Cerebellar cortex (tissue), 1 donor: Measurements from ENCODE around the gene ID2.
A peak's percentile ranks its signal among the peaks of the same experiment; 100 is the strongest.
"Not testable (repeated sequence)": the region's sequence is repeated elsewhere in the genome, so short reads cannot be mapped to it uniquely, and the experiment has no call there.

Experiments
- DNase-seq: peaks from one replicate; pipeline ENCODE4 v3.0.0-alpha.2; 2015; ENCODE audit warnings: low spot score

The ID2 gene

DNA sequence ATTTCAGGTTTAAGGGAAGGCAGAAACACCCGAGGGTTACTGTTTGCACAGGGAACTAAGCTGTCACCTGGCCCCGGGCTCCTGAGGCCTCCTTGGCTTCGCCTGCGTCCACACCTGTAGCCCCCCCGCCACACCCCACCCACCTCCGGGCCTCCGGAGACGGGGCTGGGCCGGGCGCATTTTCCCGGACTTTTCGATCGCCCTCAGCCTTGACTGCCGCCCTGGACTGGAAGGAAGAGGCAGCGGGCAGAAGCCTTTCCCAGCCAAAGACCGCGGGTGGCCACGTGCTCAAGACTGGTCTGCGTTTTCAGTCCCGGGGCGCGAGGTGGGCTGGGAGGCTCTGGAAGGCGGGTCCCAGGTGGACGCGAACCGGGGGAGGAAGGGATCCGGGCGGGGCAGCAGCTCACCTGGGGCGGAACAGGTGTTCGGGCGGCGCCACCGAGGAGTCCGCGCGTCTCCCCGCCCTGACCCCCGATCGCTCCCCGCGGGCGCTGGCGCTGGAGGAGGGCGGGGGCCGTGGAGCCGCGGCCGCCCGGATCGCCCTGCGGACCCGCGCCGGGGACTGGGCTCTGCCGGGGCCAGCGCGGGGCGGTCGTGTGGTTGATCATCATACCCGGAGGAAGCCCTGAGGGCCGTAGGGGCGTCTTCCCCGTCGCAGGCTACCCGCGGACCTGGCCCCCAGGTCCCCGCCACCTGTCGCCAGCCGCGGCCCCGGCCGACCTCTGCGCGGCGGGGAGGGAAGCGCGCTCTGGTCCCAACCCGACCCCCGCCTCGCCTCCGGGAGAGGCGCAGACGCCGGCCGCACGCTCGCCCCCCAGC is 3.2 kb downstream of the ID2 start:
- DNase-seq: peak; percentile 75

DNA sequence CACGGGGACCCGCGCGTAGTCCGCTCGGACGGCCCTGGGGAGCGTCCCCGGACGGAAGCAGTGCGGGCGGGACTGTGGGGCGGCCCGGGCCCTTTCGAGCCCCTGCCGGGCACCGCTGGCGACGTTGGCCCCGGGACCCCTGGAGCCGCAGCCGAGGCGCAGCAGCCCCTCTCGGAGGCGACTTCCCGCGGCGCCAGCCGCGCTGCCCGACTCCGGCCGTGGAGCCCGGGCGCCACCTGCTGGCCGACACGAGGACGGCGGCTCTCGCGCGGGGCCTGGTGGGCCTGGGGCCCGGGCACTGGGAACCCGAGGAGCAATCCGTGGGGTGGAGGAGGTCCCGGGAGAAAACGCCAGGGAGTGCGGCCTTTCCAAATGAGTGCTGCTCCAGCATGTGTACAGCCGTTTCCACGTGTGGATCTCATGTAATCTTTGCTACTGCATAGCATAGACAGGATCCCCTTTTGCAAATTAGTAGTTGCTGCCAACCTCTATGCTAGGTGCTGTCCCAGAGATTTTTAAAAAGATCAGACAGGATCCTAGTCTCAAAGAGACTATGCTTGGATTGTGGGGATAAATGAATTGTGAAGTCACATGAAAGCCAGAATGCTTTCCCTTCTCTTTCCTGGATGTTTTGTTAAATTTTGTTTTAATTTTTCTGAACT is 4.0 kb downstream of the ID2 start:
- DNase-seq: peak; percentile 44

DNA sequence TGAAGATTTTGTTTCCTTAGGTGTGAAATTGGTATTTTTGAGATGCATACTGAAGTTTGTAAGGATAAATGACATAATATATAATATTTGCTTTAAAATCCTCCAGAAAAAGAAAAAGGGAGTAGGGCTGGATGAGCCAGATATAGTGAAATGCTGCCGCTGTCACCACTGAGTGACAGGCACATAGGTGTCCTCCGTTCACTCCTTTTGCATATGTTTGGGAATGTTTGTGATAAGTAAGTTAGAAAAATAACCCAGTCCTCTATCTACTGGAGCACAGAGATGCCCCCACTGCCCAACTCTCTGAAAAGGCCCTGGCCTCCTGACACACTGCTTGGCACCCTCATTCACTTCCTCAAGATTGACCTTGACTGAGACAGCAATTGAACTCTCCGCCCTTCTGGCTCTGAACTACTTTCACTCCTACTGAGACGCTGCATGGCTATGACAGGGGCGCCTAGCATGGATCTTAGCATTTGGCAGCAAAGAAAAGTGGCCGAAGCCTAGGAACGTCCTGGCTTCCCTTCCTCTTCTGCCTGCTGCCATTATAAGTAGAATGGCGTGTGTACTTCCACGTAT is 10.1 kb downstream of the ID2 start:
- no peak for DNase-seq

DNA sequence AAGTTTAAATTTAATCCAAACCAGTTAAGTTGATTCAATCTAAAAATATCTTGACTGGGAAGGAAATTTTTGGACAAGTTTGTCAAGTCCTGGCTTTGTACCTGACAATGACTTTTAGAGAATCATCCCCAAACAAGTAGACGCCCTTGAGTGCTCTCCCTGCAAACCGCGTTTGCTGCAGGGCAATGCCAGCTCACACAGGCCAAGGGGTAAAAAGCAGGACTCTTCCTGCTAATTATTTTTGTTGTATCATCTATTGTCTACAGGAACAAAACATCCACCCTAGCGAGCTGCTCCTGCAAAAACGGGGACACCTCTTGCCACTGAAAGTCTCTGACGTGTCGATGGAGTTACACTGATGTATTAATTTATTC is 10.9 kb downstream of the ID2 start:
- DNase-seq: no peak

DNA sequence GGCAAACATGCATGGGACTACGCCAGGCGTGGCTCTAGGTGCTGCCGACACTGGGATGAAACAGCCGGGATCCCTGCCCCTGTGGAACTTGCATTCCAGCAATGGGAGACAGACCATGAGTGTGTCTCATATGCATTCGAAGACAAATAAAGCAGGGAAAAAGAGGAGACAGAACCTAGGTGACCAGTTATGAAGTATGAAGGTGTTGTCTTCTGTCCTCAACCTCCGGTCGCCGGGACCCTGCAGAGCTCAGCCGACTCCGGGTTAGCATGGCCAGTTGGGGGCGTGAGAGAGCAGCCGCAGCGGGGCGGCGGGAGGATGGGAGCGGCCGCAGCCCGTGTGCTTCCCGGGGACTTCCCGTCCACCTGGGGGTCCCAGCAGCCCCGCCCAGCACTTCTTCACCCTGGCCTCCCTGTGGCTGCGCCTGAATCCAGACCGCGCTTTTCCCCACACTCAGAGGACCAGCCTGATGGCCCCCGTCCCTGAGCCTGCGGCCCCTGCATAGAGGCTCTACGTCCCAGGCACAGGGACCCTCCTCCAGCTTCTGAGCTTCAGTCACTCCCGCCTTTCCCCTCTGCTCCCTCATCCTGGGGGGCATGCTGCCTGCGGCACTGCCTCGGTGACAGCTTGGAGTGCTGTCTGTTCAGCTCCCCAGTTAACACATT is 11.4 kb downstream of the ID2 start:
- no peak for DNase-seq

DNA sequence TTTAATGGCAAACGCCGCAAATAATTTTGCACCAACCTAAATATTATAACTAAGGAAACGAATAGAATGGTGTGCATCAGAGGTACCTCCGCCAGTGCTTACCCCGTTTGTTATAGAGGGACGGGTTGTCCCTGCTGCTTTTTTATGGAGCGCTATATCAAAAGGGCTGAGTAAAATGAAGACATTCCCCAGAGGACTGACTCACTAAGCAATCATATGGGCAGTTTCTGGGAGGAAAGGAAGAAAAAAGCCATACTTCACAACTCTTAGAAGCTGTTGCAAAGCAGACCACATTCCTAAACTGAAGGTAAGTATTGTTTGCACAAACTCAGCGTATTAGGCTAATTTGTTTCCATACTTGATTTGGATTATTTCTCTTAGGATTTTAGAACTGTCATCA is 12.9 kb downstream of the ID2 start:
- DNase-seq: no peak

DNA sequence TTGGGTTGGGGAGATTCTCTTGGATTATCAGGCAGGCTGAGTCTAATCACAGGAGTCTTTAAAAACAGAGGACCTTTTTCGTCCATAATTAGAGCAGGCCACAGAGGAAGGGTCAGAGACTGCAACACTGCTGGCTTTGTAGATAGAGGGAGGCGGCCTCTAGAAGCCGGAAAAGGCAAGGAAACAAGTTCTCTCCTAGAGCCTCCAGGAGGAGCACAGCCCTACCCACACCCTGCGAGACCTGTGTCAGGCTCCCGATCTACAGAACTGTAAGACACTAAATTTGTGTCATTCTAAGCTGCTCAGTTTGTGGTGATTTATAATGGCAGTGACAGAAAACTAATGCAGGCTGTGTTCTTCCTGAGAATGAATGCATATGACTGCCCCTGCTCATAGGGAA is 15.3 kb downstream of the ID2 start:
- DNase-seq: no peak

DNA sequence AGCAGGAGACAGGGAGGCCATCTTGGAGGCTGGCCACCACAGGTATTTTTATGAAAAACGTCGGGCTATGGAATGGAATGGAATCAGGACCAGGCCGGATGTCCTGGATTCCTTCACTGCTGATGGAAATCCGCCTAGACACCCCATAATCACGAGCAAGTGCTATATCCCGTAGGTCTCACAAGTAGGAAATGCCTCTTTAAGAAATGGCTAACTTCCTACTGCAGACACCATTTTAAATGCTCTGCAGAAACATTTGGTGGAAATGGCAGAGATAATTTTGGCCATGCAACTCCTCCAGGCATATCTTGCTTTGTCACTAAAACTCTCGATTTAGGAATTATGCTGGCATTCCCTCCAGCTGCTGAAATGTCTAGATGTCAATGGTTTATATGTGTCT is 18.0 kb downstream of the ID2 start:
- no peak for DNase-seq

DNA sequence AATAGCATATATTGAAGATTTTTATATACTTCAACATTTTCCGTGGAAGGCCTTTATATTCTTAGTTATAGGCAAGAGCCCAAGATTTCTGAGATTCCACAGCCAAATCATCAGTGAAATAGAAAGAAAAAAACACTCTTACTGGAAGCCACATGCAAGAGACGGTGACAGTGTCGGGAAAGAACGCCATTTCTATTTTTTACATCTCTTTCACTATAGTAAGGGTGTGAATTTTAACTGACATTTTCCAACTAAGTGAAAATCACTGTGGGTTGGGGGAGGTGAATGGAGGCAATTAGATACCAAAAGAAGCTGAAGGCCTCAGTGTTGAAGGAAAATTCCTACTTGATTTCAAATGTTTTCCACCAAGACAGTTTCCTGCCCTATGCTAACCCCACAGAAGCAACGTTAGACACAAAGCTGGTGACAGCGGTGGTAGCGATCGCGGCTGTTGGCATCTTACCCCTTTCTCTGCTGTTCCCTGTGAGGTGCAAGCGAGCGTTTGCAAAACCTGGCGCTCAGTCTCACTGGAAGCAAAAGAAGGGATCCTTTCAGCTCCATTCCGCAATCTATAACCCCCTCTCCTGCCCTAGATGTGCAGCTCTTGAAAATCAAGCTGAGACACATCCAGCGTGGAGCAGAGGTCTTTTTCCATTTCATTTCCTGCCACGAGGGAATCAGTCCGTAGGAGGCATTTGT is 20.0 kb downstream of the ID2 start:
- no peak for DNase-seq

DNA sequence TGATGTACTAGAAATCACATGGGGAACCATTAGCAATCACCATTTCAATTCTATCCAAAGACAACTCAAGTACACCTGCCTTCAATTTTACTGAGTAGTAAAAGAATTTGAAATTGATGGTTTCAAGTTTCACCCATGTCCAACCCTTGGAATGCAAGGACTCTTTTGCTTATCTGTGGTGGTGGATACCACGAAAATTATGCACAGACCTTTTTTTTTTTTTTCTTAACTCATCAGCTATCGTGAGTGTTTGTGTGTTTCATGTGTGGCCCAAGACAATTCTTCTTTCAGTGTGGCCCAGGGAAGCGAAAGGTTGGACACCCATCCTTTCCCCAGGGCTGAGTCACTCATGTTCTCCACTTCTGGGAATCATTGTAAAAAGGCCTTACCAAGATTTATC is 23.1 kb downstream of the ID2 start:
- DNase-seq: no peak

DNA sequence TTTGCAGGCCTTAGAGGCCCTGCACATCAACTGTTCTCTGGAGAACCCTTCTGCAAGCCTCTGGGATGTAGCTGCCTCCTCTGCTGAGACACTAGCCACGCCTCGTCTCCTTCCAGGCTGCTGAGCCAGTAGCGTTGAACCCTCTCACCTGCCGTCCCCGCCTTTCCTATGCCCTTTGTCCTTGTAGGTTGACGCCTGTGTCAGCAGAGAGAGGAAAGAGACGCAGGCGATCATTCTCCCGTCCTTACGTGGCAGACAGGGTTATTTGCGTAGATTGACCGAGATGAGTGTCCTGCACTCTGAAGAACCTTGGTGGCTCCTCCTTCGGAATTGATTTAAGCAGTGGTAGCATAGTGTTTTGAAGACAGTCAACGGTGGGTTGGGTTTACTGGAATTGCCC is 27.8 kb downstream of the ID2 start:
- no peak for DNase-seq

DNA sequence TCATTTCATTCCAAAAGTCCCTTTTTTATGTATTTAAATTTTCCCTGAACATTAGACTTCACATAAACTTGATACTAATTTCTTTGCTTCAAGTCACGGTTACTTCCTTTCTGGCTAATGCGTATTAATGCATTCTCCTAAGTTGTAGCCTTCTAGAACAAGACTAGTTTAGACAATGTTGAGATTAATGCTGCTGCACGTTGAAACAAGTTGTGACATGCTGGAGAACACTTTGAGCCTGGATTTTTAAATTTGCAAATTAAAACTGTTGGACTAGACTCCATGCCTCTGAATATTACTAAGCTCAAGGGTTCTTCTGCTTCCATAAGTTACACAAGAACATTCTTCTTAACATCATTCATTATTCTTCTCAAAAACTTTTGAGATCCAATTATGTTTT is 29.1 kb downstream of the ID2 start:
- no peak for DNase-seq

DNA sequence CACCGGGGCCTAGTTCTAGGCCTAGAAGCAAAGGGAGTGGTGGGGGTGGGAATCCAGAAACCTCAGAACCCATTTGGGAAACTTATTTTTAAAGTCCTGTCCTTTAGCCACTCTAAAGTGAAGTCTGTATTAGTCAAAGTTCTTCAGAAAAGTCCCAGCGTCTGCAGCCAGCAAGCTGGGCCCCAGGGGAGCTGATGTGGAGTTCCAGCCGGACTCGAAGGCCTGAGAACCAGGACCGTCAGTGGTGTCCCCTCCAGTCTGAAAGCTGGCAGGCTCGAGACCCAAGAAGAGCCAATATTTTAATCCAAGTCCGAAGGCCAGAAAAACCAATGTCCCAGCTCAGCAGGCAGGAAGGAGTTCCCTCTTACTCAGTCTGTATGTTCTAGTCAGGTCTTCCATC is 32.4 kb downstream of the ID2 start:
- DNase-seq: no peak

DNA sequence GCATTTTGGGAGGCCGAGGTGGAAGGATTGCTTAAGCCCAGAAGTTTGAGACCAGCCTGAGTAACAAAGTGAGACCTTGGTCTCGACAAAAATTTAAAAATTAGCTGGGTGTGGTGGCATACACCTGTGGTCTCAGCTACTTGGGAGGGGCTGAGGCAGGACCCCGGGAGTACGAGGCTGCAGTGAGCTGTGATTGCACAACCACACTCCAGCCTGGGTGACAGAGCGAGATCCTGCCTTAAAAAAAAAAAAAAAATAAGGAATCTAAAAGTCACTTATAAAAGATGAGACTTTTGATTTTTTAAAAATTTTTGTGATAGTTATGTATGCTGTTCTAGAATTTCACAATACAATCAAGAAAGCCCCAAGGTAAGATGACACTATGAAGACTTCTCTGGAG is 33.1 kb downstream of the ID2 start:
- no peak for DNase-seq

DNA sequence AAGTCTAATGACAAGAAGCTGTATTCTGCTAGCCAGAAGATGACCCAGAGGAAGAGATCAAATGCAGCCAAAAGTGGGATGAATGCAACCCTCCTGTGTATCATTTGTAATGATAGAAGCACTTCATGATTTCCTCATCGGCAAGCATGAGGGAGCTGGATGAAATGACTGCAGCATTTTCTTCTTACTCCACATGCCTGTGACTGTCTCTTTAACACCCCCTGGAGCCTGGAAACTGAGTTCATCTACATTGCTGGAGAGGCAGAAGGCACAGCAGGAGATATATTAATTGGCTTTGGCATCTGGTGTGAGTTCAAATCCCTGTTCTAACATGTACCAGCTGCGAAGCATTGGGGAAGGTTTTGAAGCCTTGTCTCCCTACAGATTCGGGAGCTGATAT is 37.7 kb downstream of the ID2 start:
- no peak for DNase-seq

DNA sequence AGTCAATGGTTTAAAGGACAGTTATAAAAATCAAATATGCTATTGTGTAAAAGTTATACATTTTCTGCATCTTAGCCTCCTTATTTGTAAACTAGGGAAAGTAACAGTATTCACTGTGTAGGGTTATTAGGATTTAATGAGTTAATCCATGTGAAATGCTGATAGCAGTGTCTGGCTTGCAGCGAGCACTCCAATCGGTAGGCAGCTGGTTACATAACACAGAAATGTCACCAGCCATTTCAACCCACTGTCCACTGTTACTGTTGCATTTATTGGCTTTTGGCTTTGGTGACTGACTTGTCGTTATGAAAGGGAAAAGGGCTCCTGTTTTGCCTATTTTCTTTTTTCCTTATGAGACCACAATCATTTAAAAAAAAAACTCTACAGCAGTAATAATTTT is 38.9 kb downstream of the ID2 start:
- DNase-seq: peak; percentile 41

DNA sequence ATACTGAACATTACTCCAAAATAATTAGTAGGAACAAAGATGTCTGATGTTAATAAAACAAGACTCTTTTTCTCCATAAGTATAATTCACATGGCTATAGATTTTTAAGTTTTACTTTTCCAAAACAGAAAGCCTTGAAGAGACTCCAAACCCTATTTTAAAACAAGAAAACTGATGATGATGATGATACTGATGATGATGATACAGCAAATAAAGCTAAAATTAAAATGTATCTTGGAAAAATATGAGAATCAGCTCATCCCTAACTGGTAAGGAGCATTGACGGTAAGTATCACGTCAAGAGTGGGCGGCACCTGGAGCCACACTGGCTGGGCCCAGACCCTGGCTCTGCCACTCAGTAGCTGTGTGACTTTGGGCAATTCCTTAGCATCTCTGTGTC is 39.6 kb downstream of the ID2 start:
- DNase-seq: no peak

DNA sequence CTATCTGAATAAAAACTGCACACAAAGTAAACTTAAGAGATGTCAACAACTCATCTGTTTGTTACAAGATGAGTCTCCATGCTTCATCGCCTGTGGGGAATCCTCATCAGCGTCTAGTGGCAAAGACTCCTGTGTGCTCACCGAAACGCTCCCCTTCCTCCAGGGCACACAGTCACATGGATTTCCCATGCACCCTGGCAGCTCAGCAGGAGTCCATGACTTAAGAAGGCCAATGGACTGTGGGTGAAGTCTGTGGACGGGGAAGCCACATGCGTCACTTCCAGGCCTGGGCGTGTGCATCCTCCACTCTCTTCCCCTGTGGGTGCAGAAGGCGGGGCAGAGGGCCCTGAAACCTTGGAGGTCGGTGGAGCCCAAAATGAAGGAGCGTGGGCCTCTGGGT is 41.1 kb downstream of the ID2 start:
- DNase-seq: no peak

DNA sequence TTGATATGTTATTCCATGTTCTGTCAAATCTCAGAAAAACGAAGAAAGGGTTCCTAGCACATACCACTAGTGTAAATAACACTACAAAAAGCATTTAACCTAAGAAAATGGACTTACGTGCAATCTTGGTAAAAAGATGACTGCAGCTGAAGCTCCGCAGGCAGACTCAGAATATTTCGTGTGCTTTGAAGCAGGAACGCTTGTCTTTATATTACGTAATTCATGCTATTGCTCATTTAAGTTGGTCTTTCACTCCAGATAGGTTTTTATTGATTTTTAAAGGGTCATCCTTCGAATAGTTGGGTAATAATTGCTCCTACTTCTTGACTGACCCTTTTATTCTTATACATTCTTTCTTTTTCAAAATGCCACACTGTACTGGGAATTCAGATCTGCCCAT is 44.0 kb downstream of the ID2 start:
- DNase-seq: no peak

DNA sequence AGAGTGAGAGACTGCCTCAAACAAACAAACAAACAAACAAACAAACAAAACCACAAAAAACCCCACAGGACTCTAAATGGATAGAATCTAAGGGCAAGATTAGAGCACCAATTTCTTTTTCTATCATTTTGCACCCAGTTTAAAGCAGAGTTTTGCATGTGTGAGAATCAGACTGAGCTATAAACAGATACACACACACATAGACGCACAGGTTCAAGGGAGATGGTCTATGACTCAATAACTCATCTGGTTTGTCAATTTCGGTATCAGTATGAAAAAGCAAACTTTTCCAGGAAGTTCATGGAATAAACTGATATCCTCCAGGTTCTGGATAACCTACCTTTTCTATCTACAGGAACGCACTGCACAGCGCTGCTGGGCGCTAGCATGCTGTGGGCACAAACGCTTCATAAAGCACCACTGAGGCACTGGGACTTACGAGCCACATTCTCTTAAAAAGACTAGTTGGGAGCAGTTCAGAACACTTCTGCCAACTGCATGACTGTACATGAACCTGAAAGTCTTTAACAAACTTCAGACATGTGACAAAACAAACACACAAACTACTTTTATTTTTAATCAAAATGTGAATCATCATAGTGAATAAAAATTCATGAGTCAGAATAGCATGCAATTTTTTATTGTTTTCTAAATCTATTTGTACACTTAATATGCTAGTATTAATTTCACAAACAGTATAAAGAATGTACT is 46.6 kb downstream of the ID2 start:
- DNase-seq: no peak

DNA sequence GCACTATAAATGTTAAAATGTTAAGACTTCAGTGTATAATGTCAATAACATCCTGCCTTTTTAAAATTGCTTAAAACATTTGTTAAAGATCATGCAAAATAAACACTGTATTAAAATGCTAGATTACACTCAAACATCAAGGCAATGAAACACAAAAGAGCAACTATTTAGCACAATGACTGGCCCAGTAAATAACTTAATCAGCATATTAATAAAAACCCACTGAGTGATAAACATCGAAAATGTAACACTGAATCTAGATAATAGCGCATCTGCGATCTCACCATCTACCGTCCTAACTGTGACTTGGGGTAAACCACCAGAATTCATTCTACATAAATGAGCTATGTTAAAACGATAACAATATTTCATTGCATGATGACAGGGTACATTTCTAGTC is 47.2 kb downstream of the ID2 start:
- not testable (repeated sequence) for DNase-seq

DNA sequence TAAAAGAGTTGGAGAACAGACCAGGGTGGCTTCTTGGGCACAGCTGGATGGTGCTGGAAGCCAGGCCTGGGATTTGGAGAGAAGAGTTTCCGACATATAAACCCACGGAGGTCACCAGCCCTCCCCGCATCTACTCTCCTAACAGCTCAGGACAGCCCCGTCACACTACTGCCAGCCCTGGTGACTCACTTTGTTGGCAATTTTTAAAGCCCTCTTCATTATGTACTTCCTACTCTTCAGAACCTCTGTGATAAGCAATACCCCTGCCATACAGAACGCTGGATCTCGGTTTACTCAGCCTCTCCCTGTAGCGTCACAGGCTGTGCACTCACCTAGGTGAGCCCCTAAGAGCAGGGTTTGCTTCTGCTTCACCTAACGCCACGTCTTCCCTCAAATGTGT is 48.1 kb downstream of the ID2 start:
- no peak for DNase-seq
